Stimulated activated CD8-positive, alpha-beta memory T cell treated with anti-CD3 and anti-CD28 coated beads, Interleukin-15, amount 100 ng/mL, for 48 hours (primary cell): ENCODE measurements around the gene KCNMA1.

Experiments used
- DNase-seq, 2 donors: peaks; one replicate each; pipeline ENCODE4 v3.0.0-alpha.2; 2020; ENCODE audit warnings: low read depth in 2 of 2

The KCNMA1 gene

DNA sequence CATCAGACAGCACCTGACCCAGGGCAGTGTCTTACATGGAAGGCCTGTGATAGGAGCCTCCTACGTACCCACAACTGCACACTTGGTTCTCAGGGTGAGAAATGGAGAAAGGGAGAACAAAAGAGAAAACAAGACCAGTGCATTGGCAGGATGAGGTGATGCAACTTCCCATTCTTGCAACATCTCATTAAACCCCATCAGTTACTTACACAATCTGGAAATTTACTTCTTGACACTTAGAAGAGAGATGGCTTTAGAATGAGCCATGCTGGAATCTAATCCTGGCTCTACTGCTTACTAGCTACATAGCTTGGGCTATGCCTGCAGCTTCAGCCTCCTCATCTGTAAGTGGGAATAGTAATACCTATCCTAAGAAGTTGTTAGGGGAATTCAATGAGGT, 391.7 kb downstream of the KCNMA1 start:
- no peak for DNase-seq

DNA sequence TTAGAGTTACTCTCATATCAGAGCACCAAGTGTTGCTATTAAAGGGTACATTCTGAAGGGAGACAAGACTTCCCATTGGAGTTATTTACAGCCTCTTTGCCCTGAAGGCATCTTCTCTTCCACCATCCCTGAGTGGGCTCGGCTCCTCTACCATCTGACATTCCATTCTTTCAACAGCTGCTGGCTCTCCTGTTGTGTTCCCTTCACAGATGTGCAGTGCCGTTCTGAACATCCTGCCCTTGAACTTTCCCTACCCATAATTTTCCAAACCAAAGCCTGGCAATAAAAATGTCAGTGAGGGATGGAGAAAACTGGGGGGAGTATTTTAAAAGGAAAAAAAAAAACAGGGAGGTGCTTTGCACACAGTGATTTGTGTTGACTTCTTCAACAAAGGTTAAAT, 392.9 kb downstream of the KCNMA1 start:
- no peak for DNase-seq

DNA sequence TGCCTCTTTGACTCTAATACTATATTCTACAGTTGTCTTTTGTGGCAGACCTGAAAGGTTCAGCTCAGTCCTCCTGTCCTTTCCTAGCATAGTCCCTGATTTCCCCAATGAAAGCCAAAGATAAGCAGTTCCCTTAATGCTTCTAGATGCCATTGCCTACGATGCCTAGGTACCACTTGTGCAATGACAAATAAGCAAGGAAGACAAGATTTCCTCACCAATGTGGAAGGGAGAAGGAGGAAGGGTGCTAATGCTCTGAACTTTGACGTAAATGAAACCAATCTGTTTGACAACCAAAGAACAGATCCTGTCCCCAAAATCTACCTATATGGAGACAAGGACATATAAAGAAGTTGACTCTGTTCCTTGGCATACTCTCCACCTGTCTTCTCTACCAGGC, 393.3 kb downstream of the KCNMA1 start:
- DNase-seq: no peak

DNA sequence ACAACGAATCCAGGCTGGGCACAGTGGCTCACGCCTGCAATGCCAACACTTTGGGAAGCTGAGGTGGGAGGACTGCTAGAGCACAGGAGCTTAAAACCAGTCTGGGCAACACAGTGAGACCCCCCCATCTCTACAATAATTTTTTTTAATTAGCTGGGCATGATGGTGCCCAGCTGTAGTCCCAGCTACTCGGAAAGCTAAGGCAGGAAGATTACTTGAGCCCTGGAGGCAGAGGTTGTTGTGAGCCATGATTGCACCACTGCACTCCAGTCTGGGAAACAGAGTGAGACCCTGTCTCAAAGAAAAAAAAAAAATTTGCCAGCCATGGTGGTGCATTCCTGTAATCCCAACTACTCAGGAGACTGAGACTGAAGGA, 396.3 kb downstream of the KCNMA1 start:
- DNase-seq: no peak

DNA sequence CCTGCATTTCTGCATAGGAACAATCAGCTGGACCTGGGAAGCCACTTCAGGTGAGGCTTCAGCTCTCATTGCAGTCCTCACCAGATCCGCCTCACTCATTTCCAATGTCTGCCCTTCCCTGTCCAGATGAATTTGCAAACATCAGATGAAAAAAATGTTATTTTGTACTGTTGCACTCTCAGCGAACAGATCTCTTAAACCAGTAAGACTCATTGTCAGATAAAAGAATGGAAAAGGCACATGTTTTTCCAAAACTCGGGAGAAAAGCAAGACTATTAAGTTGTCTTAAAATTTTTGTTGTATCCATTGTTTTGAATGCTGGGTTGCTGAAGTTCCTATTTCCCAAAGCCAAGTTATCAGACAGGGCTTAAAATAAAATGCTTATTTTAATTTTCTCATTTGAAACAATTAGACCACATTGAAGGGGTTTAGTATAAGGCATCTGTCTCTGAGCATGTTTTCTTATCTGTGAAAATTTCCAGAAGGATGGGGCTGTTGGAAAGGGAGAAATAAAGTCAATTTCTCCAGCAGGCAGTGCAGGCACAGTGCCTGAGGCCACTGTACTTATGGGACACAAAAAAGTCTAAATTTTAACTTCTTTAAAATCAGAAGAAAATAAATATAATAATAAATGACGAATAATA, 396.8 kb downstream of the KCNMA1 start:
- DNase-seq: no peak

DNA sequence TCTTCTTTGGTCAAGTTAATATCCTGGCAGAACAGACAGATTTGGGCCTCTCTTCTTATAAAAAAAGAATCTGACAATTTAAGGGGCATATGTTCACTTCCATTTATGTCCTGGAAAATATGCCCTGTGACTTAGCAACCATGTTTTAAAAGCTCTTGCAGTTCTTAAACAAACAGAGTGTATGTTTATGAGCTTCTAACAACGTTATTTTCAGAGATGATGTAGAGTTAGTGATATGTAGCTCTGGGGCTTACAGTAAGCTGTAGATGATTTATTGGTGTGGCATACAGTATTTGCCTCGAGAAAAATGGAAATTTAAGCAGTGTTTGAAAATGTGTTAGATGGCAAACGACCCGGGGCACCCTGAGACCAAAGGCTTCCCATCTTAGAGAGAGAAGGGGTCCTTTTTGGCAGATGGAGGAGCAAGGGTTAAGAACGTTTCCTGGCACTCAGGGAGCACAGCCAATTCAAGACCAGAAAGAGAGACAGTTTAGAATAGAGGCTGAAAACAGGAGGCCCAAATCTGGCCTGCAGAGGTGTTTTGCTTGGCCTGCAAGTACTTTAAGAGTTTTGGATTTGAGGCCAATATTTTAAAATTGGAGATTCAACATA, 397.5 kb downstream of the KCNMA1 start:
- no peak for DNase-seq

DNA sequence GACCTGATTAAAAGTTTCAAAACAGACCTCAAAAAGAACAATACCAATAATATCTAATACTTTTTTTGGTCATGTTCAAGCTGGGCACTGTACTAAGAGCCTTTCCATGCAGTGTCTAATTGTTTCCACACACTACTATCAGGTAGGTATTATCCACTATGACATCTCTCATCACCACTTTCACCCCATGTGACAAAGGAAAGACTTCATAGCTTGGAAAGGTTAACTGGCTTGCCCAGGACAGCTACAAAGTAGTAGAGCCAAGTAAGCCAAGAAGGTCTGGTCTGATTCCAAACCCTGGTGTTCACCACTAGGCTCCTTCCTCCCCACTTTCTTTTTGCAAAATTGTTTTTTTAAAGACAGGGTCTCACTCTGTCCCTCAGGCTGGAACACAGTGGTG, 400.5 kb downstream of the KCNMA1 start:
- no peak for DNase-seq

DNA sequence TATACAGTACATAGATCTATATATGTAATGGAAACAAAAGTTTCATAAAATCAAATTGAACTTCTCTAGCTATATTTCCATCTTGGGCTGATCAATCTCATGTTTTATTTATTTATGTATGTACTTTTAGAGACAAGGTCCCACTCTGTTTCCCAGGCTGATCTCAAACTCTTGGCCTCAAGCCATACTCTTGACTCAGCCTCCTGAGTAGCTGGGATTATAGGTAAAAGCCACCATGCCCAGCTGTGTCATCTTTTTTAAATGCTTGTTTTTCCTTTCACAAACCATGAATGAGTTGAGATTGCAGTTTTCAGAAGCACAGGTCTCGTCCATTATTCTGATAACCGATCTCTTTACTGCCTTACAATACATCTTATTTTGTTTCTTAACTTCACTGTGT, 400.9 kb downstream of the KCNMA1 start:
- DNase-seq: no peak

DNA sequence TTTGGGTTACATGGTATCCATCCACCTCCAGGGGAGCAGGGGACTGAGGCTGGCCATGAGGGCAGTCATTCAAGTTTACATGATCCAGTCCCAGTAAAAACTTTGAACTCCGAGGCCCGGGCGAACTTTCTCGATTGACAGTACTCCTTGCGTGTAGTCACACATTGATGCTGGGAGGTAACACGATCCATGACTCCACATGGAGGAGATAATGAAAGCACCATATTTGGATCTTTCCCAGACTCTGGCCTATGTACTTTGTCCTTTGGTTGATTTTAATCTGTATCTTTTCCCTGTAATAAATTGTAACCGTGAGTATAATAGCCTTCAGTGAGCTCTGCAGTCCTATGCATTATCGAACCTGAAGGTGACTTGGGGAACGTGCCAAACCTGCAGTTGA, 401.6 kb downstream of the KCNMA1 start:
- no peak for DNase-seq

DNA sequence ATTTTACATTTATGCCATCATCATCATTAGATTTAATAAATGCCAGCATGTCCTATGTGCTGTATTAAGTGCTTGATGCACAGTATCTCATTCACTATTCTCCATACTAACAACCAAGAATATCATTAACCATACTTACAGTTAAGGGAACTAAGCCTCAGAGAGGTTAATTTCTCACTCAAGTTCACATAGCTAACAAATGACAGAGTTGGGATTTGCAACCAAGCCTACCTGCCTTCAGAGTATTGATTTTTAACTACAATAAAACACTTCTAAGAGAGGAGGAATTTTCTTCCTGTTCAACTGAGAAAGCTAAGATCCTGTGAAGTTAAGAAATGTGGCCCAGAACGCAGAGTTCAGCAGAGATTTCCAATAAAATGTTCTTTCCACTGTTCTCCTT, 403.0 kb downstream of the KCNMA1 start:
- no peak for DNase-seq

DNA sequence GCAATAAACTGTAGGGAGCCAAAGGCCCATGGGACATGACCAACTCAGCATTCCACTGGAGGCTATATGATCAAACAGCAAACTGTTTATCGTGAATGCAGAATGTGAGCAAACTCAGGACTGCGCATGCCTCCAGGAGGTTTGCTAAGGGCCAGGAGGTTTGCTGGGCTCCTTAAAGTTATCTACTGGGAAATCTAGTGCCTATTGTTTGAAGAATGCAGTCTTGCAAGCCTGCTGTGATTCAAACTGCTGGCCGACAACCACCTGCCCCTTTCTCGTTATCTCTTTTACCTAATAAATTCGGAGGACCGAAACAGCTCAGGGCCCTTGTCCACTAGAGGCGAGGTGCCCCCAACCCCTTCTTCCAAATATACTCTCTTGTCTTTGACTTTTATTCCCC, 404.1 kb downstream of the KCNMA1 start:
- DNase-seq: no peak

DNA sequence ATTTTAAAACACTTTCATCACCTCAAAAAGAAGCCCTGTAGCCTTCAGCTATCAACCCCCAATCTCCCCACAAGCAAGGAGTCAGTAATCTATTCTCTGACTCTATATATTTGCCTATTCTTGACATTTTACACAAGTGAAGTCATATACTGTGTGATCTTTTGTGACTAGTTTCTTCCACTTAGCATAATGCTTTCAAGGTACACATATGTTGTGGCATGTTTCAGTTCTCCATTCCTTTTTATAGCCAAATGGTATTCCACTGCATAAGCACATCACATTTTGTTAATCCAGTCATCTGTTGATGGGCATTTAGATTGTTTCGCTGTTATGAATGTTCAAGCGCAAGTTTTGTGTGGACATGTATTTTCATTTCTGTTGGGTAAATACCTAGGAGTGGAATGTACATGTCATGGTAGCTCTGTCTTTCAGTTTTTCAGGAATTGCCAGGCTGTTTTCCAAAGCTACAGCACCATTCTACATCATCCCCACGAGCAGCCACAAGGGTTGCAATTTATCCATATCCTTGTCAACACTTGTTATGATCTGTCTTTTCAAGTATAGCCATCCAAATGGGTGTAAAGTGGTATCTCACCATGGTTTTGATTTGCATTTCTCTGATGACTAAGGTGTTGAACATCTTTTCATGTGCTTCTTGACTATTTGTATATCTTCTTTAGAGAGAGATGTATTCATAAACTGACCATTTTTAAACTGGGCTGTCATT, 405.6 kb downstream of the KCNMA1 start:
- no peak for DNase-seq

DNA sequence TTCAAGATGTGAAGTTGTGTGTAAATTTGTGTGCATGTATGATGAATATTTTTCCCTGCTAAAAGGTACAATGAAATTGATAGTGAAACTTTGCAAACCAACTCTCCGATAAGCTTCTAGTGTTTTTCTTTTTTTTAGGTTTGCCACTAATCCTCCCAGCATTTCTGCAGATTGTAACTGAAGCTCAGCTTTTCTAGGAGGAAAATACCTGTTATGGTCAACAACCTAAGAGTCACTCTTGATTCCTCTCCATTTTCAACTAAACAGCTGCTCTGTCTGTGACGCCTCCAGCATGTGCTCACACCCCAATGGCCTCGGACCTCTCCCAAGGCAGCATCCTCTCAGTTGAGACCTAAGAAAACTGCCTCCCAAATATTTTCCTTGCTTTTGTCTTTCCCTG, 406.2 kb downstream of the KCNMA1 start:
- no peak for DNase-seq

DNA sequence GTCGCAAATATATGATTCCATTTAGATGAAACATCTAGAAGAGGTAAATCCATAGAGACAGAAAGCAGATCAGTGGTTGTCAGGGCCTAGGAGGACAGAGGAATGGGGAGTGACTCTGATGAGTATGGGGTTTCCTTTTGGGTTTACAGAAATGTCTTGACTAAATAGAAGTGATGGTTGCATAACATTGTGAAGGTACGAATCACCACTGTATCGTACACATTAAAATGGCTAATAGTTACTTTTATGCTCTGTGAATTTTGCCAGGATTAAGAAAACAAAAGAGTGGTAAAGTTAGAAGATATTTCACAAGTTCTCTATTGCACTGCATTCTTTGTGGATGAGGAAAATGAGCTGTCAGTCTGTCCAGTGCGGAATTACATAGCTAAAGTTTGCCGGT, 407.4 kb downstream of the KCNMA1 start:
- no peak for DNase-seq

DNA sequence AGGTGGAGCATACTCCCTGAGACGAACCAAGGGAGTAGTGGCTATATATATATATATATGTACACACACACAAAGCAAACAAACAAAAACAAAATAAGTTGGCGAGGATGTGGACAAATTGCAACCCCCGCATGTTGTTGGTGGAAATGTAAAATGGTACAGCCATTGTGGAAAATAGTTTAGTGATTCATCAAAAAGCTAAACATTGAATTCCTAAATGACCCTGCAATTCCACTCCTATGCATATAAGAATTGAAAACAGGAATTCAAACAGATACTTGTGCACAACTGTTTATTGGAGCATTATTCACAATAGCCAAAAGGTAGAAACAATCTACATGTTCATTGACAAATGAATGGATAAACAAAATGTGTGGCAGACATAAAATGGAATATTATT, 407.9 kb downstream of the KCNMA1 start:
- no peak for DNase-seq

DNA sequence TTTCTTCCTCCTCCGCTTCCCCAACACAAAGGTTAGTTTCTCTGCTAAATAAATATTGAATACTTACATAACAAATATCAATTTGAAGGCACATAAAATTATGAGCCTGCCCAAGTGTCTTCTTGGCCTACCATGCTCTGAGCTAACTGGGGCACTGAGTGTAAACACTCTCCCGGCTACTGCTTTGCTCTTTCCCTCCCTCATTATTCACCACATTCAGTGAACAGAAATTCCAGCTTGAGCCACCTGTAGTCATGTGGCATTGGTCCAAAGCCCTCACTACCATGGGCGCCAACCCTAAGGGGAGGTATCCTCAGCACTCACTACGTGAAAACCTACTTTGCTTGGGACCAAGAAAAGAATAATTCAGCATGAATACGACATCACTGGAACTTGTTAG, 409.0 kb downstream of the KCNMA1 start:
- no peak for DNase-seq

DNA sequence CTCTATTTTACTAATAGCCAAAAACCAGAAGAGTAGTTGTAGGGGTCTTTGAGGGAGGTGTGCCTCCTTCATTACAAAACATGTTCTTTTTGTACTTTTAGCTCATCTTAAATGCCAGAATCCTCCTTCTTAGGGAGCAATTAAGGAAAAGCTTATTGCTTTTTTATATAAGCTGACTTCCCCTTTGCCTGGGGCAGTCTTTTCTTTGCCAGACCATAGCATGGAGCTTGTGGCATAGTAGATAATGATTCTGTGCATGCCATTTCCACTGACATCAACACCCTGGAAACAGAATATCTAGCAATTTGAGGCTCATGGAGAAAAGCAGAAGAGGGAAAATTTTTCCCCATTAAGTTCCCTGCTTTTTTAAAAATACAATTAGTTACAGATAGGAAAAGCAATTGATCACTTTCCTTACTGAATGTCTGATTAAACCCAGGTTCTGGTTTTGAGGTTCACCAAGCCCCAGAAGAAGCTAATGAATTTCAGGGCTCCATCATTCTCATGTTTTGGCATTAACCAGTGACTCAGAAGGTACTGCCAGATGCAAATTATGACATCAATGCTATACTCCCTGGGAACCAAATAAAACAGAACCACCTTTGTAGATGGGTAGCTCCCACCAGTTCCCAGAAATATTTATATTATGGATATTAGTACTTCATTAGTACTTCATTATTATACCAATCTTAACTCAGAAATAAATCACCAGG, 410.6 kb downstream of the KCNMA1 start:
- DNase-seq: no peak

DNA sequence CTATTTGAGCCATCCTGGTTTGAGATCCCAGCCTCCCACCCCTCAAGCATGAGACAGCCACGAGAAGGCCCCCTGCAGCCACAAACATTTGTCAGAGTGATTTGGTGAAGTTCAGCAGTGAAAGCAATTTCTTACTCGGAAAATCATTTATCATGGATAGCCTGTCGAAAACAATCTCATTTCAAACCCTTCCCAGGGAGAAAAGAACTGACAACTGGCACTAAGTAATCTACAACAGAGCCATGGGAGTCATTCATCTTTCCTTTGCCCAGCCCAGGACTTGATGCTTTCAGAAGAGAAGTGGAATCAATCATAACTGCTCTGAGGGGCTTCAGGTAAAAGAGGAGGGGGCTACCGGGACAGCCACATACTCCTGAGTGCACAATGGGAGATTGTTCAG, 411.2 kb downstream of the KCNMA1 start:
- no peak for DNase-seq

DNA sequence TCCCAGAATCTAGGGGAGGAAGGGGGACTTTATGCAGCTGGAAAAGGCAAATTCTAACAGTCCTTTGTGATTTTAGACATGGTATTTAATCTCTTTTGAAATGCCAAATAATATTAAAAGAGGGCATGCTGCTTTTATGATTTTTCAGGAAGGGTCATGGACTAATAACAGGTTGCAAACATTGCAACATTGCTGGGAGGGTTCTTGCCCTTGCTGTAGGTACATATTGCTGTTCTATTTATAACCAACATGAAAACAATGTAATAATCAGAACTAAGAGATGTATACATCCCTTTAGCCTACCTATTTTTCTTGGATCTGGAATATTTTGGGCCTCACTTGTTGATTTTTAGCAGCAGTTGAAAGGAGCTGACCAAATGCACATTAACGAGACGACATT, 411.6 kb downstream of the KCNMA1 start:
- no peak for DNase-seq

DNA sequence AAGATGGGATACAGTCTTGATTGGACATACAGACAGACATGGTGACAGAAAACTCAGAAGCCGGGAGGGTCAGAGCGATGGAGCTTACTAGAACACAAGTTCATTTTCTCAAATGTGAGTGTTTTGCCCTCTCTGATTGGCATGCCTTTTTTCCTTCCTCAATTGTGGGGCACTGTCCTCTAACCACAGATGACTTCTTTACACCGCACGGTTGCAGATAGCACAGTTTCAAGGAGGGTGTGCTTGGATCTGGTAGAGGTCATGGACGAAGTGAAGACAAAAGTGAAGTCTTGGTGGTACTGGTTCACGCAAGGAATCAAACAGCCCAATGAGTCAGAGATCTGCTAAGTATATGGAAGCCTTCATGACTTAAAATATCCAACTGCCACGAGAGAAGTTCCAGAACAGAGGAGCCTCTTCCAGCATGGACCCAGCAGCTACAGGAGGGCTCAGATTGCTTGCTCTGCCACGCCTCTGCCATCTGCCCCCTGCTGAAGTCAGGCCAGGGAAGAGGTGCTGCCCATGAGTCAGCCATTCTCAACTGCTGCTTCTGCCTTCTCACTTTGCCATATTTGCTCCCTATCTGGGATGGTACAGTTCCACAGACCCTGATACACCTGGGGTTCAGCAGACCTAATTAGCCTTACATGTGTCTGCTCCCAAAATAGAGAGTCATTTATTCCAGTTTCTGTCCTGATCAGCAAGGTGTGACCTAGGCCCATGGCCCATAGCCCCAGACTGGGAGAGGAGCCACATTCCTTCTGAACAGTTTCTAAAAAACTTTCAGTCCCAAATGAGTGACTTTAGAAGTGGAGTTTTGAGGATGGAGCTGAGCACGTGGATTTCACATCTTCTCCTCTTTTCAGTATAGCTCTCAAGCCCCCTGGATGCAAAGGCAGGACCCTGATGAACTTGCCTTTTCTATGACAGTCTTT, 413.8 kb downstream of the KCNMA1 start:
- DNase-seq: no peak

DNA sequence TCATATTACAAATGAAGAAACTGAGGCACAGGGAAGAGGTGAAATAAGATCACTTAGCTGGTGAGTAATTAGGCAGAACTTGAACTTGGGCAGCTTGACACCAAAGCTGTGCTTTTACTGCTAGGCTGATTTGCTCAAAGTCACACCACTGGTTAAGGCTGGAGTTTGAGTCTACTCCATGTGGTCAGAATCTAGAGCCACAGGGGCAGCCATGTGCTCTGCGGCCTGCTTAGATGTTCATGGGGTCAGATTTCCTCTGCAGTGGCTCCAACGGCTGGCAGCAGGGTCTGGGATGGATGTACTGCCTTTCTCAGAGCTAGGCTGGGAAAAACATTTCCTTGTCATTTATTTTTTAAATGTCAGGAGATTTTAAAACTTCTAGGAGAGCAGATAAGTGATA, 417.5 kb downstream of the KCNMA1 start:
- no peak for DNase-seq

DNA sequence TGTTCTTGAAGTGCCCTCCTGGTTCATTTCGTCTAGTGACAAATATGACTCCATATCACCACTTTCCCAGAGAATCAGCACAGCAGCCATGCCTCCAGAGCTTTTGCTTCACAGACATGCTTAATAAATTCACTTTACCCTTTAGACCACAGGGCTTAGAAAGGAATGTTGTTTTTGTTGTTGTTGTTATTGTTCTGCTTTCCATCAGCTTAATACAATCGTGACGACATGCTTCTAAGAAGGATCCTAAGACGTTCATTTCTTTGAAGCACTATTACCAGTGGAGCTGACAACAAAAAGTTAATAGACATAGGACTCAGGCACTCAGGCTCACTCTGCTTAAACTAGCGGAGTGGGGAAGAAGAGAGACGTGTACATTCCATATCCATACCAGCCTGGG, 418.6 kb downstream of the KCNMA1 start:
- DNase-seq: no peak
